ENCODE data around the gene INSIG1. TPM values are rescaled to one million over a fixed set of nuclear protein-coding genes. Genes with fewer than 3 reads are reported as not detected.

Gene INSIG1
- total RNA-seq, 1 donor from 2014 or later: 256 TPM

- no peak for DNase-seq (ENCODE audit: low spot score)
These were observed 5.4 kb downstream of the INSIG1 start for GRCh38 chr7:155303039-155303593.

- no peak for DNase-seq (ENCODE audit: low spot score)
These were observed 6.2 kb downstream of the INSIG1 start for GRCh38 chr7:155303897-155304296.

GRCh38 chr7:155305231-155305904 is 7.7 kb downstream of the INSIG1 start:
- no peak for DNase-seq (ENCODE audit: low spot score)

- DNase-seq (ENCODE audit: low spot score): no peak
These were observed 9.2 kb downstream of the INSIG1 start for GRCh38 chr7:155306673-155307470.

GRCh38 chr7:155308330-155309020 is 10.8 kb downstream of the INSIG1 start:
- no peak for DNase-seq (ENCODE audit: low spot score)

- no peak for DNase-seq (ENCODE audit: low spot score)
These were observed 11.3 kb downstream of the INSIG1 start for GRCh38 chr7:155309021-155309338.

GRCh38 chr7:155310425-155311114 is 12.9 kb downstream of the INSIG1 start:
- DNase-seq (ENCODE audit: low spot score): no peak

- no peak for DNase-seq (ENCODE audit: low spot score)
These were observed 14.3 kb downstream of the INSIG1 start for GRCh38 chr7:155311826-155312537.

GRCh38 chr7:155312633-155313032 is 15.0 kb downstream of the INSIG1 start:
- no peak for DNase-seq (ENCODE audit: low spot score)

- no peak for DNase-seq (ENCODE audit: low spot score)
These were observed 15.4 kb downstream of the INSIG1 start for GRCh38 chr7:155313096-155313495.

- no peak for DNase-seq (ENCODE audit: low spot score)
These were observed 18.3 kb downstream of the INSIG1 start for GRCh38 chr7:155315977-155316376.

- no peak for DNase-seq (ENCODE audit: low spot score)
These were observed 18.9 kb downstream of the INSIG1 start for GRCh38 chr7:155316427-155317113.

- no peak for DNase-seq (ENCODE audit: low spot score)
These were observed 19.4 kb downstream of the INSIG1 start for GRCh38 chr7:155317114-155317434.

- DNase-seq (ENCODE audit: low spot score): no peak
These were observed 20.6 kb downstream of the INSIG1 start for GRCh38 chr7:155318245-155318644.

- DNase-seq (ENCODE audit: low spot score): no peak
These were observed 24.9 kb downstream of the INSIG1 start for GRCh38 chr7:155322530-155322929.

GRCh38 chr7:155323001-155323638 is 25.4 kb downstream of the INSIG1 start:
- no peak for DNase-seq (ENCODE audit: low spot score)

GRCh38 chr7:155324012-155324917 is 26.6 kb downstream of the INSIG1 start:
- DNase-seq (ENCODE audit: low spot score): no peak

- DNase-seq (ENCODE audit: low spot score): no peak
These were observed 27.2 kb downstream of the INSIG1 start for GRCh38 chr7:155324918-155325235.

- no peak for DNase-seq (ENCODE audit: low spot score)
These were observed 28.7 kb downstream of the INSIG1 start for GRCh38 chr7:155326385-155326784.

Measured in mucosa of gallbladder (tissue), 1 donor.